Astrocyte (in vitro differentiated cells and primary cell): ENCODE data around the gene HP. TPM values are rescaled to one million over a fixed set of nuclear protein-coding genes. Genes with fewer than 3 reads are reported as not detected.

Experiments
- DNase-seq: peaks from one replicate; pipeline ENCODE4 v3.0.0-alpha.2; 2010; ENCODE audit warnings: low read depth
- FAIRE-seq: peaks from 2 replicates; lab custom pipeline; 2011; peaks lifted over from hg19 to GRCh38; lab: Jason Lieb, UNC
- H2AFZ ChIP-seq: 2 replicates; pipeline ENCODE4 v1.6.0; 2012; ENCODE audit warnings: low read depth, low read length, inconsistent platforms
- H3K27ac ChIP-seq: 2 replicates; pipeline ENCODE4 v1.5.1; 2011; ENCODE audit warnings: low read depth, low read length, inconsistent platforms
- H3K27me3 ChIP-seq: 2 replicates; pipeline ENCODE4 v1.6.0; 2011; ENCODE audit warnings: low read length, inconsistent platforms; ENCODE audit not compliant: insufficient read depth
- H3K36me3 ChIP-seq: 2 replicates; pipeline ENCODE4 v1.5.1; 2011; ENCODE audit warnings: low read length, inconsistent platforms; ENCODE audit not compliant: insufficient read depth
- H3K4me1 ChIP-seq: 2 replicates; pipeline ENCODE4 v1.5.1; 2011; ENCODE audit warnings: low read length, inconsistent platforms; ENCODE audit not compliant: insufficient read depth
- H3K4me2 ChIP-seq: 2 replicates; pipeline ENCODE4 v1.6.0; 2012; ENCODE audit warnings: low read length, inconsistent platforms
- H3K4me3 ChIP-seq: 2 replicates; pipeline ENCODE4 v1.5.1; 2011; ENCODE audit warnings: low read depth, mild to moderate bottlenecking, low read length, inconsistent platforms; ENCODE audit not compliant: insufficient read depth
- H3K79me2 ChIP-seq: 2 replicates; pipeline ENCODE4 v1.6.0; 2012; ENCODE audit warnings: mild to moderate bottlenecking, low read length, inconsistent platforms; ENCODE audit not compliant: insufficient read depth
- H3K9ac ChIP-seq: 2 replicates; pipeline ENCODE4 v1.6.0; 2012; ENCODE audit warnings: mild to moderate bottlenecking, low read length, inconsistent platforms
- H3K9me3 ChIP-seq: 2 replicates; pipeline ENCODE4 v1.5.1; 2012; ENCODE audit warnings: low read depth, mild to moderate bottlenecking, low read length, inconsistent platforms; ENCODE audit not compliant: insufficient read depth
- H4K20me1 ChIP-seq: 2 replicates; pipeline ENCODE4 v1.6.0; 2012; ENCODE audit warnings: low read length, inconsistent platforms; ENCODE audit not compliant: insufficient read depth
- H3K27ac Mint-ChIP-seq: one replicate; pipeline ENCODE4 v1.8.0; 2021; ENCODE audit warnings: mild to moderate bottlenecking, mixed read lengths; ENCODE audit not compliant: unreplicated experiment
- H3K27me3 Mint-ChIP-seq: one replicate; pipeline ENCODE4 v1.8.0; 2021; ENCODE audit warnings: low read depth, mixed read lengths; ENCODE audit not compliant: unreplicated experiment
- H3K36me3 Mint-ChIP-seq: one replicate; pipeline ENCODE4 v1.8.0; 2021; ENCODE audit warnings: low read depth, mixed read lengths; ENCODE audit not compliant: unreplicated experiment
- H3K4me1 Mint-ChIP-seq: one replicate; pipeline ENCODE4 v1.8.0; 2021; ENCODE audit warnings: low read depth, mixed read lengths; ENCODE audit not compliant: unreplicated experiment
- H3K4me3 Mint-ChIP-seq: one replicate; pipeline ENCODE4 v1.8.0; 2021; ENCODE audit warnings: mild to moderate bottlenecking, moderate library complexity, mixed read lengths; ENCODE audit not compliant: unreplicated experiment
- H3K9me3 Mint-ChIP-seq: one replicate; pipeline ENCODE4 v1.8.0; 2021; ENCODE audit warnings: mild to moderate bottlenecking, mixed read lengths; ENCODE audit not compliant: unreplicated experiment
- EZH2 ChIP-seq: IDR thresholded peaks from 2 replicates; pipeline ENCODE4 v1.6.1; 2012; ENCODE audit warnings: mild to moderate bottlenecking, low read length, inconsistent platforms; ENCODE audit not compliant: insufficient read depth
- total RNA-seq: library from RNA; stranded (reverse); gene quantifications from 2 replicates; pipeline ENCODE4 v1.2.1, GENCODE V29; 2021
- TF ChIP-seq, protein P1 (sequence below): IDR thresholded peaks from 2 replicates; pipeline ENCODE4 v1.5.1; 2011; ENCODE audit warnings: low read depth, mild to moderate bottlenecking, inconsistent platforms, low read length, moderate library complexity; ENCODE audit not compliant: insufficient read depth

HP gene
- total RNA-seq, 1 donor from 2014 or later: not detected

- Histone ChIP-seq H3K79me2 (no peaks in the 10 kb centered on the region), H4K20me1 (no peaks in the 10 kb centered on the region), H3K36me3 (no peaks in the 10 kb centered on the region), H2AFZ (no peak overlapping the region), H3K4me1 (no peaks in the 10 kb centered on the region), H3K9ac (no peak overlapping the region), H3K27ac (no peak overlapping the region), H3K4me2 (no peak overlapping the region), H3K27me3 (no peaks in the 10 kb centered on the region), H3K9me3 (no peaks in the 10 kb centered on the region), H3K4me3 (no peak overlapping the region)
- Mint-ChIP-seq H3K4me3 (no peak overlapping the region), H3K9me3 (peaks cover 3% of the 10 kb centered on the region), H3K27ac (no peak overlapping the region), H3K4me1 (no peaks in the 10 kb centered on the region), H3K36me3 (no peaks in the 10 kb centered on the region), H3K27me3 (peaks cover 12% of the 10 kb centered on the region)
- TF ChIP-seq EZH2: no peak
- TF ChIP-seq, protein P1, sequence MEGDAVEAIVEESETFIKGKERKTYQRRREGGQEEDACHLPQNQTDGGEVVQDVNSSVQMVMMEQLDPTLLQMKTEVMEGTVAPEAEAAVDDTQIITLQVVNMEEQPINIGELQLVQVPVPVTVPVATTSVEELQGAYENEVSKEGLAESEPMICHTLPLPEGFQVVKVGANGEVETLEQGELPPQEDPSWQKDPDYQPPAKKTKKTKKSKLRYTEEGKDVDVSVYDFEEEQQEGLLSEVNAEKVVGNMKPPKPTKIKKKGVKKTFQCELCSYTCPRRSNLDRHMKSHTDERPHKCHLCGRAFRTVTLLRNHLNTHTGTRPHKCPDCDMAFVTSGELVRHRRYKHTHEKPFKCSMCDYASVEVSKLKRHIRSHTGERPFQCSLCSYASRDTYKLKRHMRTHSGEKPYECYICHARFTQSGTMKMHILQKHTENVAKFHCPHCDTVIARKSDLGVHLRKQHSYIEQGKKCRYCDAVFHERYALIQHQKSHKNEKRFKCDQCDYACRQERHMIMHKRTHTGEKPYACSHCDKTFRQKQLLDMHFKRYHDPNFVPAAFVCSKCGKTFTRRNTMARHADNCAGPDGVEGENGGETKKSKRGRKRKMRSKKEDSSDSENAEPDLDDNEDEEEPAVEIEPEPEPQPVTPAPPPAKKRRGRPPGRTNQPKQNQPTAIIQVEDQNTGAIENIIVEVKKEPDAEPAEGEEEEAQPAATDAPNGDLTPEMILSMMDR: peak; percentile 40
- DNase-seq (peak; percentile 5), FAIRE-seq (no peak)
Observed at GRCh38 chr16:72066747-72067146, 12.4 kb downstream of the HP start.

GRCh38 chr16:72068930-72069329 is 14.6 kb downstream of the HP start:
- Histone ChIP-seq H2AFZ (no peak overlapping the region), H3K4me2 (no peak overlapping the region), H3K27ac (no peak overlapping the region), H3K36me3 (no peaks in the 10 kb centered on the region), H3K27me3 (no peaks in the 10 kb centered on the region), H3K9me3 (no peaks in the 10 kb centered on the region), H3K4me3 (no peak overlapping the region), H4K20me1 (no peaks in the 10 kb centered on the region), H3K9ac (no peak overlapping the region), H3K79me2 (no peaks in the 10 kb centered on the region), H3K4me1 (no peaks in the 10 kb centered on the region)
- FAIRE-seq: no peak
- Mint-ChIP-seq H3K27ac (no peak overlapping the region), H3K4me1 (no peaks in the 10 kb centered on the region), H3K9me3 (peaks cover 8% of the 10 kb centered on the region), H3K36me3 (peaks cover 6% of the 10 kb centered on the region), H3K4me3 (no peak overlapping the region), H3K27me3 (peaks cover 5% of the 10 kb centered on the region)
- TF ChIP-seq EZH2: no peak
- TF ChIP-seq, protein P1: no peak
- no peak for DNase-seq

DNA sequence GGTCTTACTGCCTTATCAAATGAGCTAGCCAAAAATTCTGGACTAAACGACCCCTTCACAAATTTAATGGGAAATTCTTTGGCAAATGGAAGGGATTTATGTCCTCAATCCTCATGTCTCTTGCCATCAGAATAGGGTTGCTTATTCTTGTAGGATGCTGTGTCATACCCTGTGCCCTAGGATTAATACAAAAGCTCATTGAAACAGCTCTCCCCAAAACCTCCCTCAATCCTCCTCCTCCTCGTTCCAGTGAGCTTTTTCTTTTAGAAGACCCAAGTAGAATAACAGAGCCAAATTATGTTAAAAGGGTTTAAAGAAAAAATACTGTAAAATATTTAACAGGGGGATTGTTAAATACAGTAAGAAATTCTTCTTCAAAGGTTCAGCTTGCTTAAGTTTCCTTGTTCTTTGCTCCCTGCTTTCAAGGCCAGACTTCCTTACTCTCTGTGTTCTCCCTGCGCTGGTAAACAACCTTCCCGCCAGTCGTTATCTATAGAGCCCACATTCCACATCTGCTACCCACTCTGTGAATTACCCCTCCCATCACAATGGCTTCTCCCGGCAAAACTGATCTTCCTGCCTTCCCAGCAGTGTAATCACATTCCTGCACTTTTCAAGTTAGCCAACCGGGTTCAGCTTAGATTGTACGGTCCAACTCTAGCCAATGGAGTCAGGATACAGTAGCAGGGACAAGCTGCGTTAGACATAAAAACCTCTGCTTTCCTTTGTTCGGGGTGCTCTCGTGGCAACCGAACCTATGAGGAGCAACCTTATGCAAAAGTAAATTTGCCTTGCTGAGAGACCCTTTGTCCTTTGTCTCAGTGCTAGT is 18.4 kb downstream of the HP start:
- H3K27ac ChIP-seq: no peak overlapping the region
- no peaks in the 10 kb centered on the region for H3K79me2 ChIP-seq
- no peak overlapping the region for H2AFZ ChIP-seq
- no peak overlapping the region for H3K9ac ChIP-seq
- FAIRE-seq (no peak), DNase-seq (peak; percentile 9)
- no peak overlapping the region for H3K4me3 ChIP-seq
- no peak overlapping the region for H3K4me3 Mint-ChIP-seq
- no peaks in the 10 kb centered on the region for H3K9me3 ChIP-seq
- no peak for TF ChIP-seq EZH2
- TF ChIP-seq, protein P1: no peak
- H3K4me1 ChIP-seq: no peaks in the 10 kb centered on the region
- no peaks in the 10 kb centered on the region for H4K20me1 ChIP-seq
- no peaks in the 10 kb centered on the region for H3K27me3 ChIP-seq
- no peaks in the 10 kb centered on the region for H3K36me3 ChIP-seq
- no peak overlapping the region for H3K4me2 ChIP-seq
- H3K27ac Mint-ChIP-seq: peak overlapping the region; percentile 8
- H3K27me3 Mint-ChIP-seq: no peaks in the 10 kb centered on the region
- peaks cover 10% of the 10 kb centered on the region for H3K36me3 Mint-ChIP-seq
- peaks cover 5% of the 10 kb centered on the region for H3K9me3 Mint-ChIP-seq
- no peaks in the 10 kb centered on the region for H3K4me1 Mint-ChIP-seq
